Skin epidermis (tissue), 12 donors: ENCODE data around the gene SASH3.

Experiments used
- H3K27ac ChIP-seq, 21 experiments: fragments of 200-600 bp; sonication (generic) in 11 of 21; one replicate each; pipeline ENCODE4 v1.5.0; 2020; ENCODE audit warnings: mild to moderate bottlenecking in 3 of 21, inconsistent platforms in 2 of 21, moderate library complexity in 2 of 21
- H3K4me3 ChIP-seq, 7 experiments: fragments of 200-600 bp; sonication (generic) in 2 of 7; one replicate each; pipeline ENCODE4 v1.5.0; 2020; ENCODE audit warnings: inconsistent platforms in 2 of 7, mild to moderate bottlenecking in 2 of 7, moderate library complexity in 1 of 7

SASH3 gene

GRCh38 chrX:129755779-129756650 lies 23.7 kb upstream of the SASH3 start:
- Histone ChIP-seq H3K4me3 (no peak overlapping the region), H3K27ac (peak overlapping the region in 4 of 21 experiments; percentile 26 to 80 (median 46))

DNA sequence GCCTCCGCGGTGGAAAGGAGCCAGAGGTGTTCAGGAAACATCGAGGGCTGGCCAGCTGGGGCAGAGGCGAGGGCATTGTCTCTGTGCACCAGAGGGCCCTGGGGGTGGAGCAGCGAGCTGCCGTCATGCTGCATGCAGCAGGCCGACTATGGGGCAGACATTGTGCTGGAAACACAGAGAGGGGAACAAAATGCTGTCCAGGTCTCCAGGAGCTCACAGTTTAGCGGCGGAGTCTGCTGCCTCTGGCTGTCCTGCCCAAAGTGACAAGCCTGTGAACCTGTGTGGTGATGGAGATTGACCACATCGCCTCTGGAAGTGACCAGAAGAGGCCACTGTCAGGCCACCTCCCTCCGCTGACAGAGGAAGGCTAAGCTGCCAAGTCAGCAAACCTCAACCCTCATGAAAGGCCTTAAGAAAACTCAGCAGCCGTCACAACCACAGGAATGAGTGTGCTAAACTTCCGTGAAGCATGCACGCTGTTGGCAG lies 20.1 kb upstream of the SASH3 start:
- Histone ChIP-seq H3K4me3 (no peak overlapping the region), H3K27ac (peak overlapping the region in 16 of 21 experiments; percentile 6 to 80 (median 44))

DNA sequence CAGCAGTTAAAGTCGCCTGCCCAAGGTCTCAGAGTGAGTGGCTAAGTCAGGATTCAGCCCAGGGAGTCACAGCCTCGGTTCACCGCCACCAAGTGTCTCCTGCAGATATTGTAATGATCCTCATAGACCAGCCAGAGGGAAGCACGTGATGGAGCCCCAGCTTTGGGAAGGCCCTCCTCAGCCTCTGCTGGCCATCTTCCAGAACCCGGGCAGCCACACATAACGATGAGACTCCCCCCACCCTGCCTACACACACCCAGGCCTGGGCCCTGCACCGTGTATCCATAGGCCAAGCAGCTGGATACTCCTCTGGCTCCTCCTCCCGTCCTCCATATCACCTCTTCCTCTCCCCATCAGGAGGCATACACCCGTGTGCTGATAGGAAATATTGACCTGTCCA lies 19.6 kb upstream of the SASH3 start:
- Histone ChIP-seq H3K27ac (peak overlapping the region in 10 of 21 experiments; percentile 26 to 80 (median 42)), H3K4me3 (no peak overlapping the region)

DNA sequence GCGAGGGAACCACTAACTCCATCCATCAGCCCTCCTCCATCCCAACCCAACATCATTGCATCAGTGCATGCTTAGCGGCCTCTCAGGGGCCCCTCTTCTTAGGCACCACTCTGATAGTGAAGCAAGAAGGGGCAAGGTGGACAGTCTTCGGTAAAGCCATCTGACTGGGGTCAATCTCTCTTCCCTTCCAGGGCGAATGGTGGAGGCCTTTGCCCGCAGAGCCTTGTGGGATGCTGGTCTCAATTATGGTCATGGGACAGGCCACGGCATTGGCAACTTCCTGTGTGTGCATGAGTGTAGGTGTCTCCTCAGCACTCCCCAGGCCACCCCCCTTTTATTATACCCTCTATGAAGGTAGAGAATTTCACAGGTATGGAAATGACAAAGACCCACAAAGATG lies 18.8 kb upstream of the SASH3 start:
- H3K27ac ChIP-seq: peak overlapping the region in 3 of 21 experiments; percentile 71 to 80 (median 77)
- no peak overlapping the region for H3K4me3 ChIP-seq

GRCh38 chrX:129761596-129761995 lies 18.2 kb upstream of the SASH3 start:
- Histone ChIP-seq H3K4me3 (no peak overlapping the region), H3K27ac (no peak overlapping the region)

DNA sequence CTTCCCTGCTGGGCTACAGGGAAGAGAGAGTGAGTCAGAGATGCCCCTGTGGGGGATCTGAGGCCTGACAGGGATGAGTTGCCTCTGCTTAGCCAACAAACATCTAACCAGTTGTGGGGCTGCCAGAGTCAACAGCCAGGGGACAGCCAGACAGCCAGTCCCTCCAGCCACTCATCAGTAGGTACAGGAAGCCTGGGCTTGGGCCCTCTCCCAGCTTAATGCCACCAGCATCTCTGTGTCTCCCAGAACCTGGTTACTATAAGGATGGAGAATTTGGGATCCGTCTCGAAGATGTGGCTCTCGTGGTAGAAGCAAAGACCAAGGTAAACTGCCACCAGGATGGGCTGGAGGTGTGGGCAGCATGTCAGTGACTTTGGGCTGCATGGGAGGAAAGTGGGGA lies 17.3 kb upstream of the SASH3 start:
- H3K27ac ChIP-seq: no peak overlapping the region

DNA sequence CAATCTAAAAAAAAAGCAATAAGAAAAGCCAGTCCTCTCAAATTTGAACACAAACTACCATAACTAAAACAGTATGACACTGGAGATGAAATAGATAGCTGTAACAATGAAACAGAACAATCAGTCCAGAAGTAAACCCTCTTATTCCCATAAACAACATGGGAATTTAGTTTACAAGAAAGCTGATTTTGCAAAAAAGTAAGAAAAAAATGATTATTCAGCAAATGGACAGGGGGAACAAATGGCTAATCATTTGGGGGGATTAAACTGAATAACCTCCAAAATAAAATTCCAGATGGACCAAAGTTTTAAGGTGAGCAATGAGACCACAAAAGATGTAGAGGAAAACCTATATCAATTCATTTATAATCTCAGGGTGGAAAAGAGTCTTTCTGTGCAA lies 16.1 kb upstream of the SASH3 start:
- no peak overlapping the region for H3K27ac ChIP-seq
- H3K4me3 ChIP-seq: no peak overlapping the region

More for the DNA sequence above, 17.3 kb upstream of the SASH3 start:
- H3K4me3 ChIP-seq: no peak overlapping the region

- H3K4me3 ChIP-seq: no peak overlapping the region
- H3K27ac ChIP-seq: peak overlapping the region in 4 of 21 experiments; percentile 41 to 82 (median 71)
Observed at GRCh38 chrX:129768186-129768585, 11.6 kb upstream of the SASH3 start.

GRCh38 chrX:129768586-129769466 lies 10.9 kb upstream of the SASH3 start:
- Histone ChIP-seq H3K27ac (peak overlapping the region in 7 of 21 experiments; percentile 13 to 82 (median 67)), H3K4me3 (no peak overlapping the region)

GRCh38 chrX:129769467-129770154 lies 10.1 kb upstream of the SASH3 start:
- H3K27ac ChIP-seq: peak overlapping the region in 7 of 21 experiments; percentile 13 to 82 (median 67)
- no peak overlapping the region for H3K4me3 ChIP-seq

DNA sequence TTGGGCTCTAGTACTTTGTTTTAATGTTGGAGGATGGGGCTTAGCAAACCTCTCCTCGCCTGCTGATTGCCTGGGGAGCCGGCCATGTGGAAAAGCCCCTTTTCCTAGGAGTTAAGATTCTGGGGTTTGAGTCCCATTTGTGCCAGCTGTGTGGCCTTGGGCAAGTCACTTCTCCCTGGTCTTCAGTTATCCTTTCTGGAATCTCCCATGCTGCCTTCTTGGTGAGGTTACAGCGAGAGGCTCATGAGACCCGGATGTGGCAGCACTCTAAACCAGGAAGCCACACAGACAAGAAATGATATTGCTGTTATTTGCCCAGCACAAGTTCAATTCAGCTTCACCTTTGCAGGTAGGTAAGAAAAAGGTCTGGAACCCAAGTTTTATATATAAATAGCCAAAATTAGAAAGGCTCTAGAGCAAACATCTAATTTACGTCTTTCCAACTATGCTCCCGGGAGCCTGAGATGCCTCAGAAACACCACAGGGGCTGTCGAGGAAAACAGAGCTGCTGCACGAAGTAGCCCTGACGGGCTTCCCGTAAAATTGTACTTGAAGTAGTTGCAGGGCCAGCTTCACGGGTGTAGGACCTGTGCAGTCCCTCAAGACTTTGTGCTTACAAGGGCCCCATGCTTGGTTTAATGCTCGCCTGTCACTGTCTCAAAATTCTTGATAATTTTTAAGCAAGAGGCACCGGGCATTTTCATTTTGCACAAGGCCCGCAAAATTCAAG lies 8.3 kb upstream of the SASH3 start:
- peak overlapping the region in 6 of 21 experiments; percentile 11 to 83 (median 62) for H3K27ac ChIP-seq

DNA sequence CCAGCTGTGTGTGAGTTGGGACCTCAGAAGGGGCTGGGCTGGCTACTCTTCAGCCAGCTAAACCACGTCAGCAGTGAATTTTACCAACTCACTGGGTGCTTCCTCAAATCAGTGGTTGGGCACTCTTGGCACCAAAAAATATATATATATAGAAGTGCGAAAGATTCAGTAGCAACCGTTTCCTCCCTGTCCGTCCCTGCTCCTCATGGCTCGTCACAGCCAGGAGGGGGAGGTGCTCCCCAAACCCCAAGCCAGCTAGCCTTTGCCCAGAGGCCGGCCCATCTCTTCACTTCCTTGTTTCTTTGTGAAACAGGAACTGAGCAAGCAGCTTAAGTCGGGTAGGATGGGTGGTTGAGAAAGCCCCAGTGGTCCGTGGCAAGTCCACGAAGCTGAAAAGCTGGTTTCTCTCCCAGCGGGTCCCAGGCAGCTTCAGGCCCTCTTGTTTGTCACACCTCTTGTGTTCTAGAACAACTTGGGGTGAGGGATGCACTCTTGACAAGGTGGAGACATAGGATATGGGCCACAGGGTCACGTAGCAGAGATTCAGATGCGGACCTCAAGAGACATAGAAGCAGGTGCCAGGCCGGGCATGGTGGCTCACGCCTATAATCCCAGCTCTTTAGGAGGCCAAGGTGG lies 6.8 kb upstream of the SASH3 start:
- H3K4me3 ChIP-seq: no peak overlapping the region
- H3K27ac ChIP-seq: peak overlapping the region in 13 of 21 experiments; percentile 15 to 83 (median 58)

More for the DNA sequence above, 8.3 kb upstream of the SASH3 start:
- no peak overlapping the region for H3K4me3 ChIP-seq

DNA sequence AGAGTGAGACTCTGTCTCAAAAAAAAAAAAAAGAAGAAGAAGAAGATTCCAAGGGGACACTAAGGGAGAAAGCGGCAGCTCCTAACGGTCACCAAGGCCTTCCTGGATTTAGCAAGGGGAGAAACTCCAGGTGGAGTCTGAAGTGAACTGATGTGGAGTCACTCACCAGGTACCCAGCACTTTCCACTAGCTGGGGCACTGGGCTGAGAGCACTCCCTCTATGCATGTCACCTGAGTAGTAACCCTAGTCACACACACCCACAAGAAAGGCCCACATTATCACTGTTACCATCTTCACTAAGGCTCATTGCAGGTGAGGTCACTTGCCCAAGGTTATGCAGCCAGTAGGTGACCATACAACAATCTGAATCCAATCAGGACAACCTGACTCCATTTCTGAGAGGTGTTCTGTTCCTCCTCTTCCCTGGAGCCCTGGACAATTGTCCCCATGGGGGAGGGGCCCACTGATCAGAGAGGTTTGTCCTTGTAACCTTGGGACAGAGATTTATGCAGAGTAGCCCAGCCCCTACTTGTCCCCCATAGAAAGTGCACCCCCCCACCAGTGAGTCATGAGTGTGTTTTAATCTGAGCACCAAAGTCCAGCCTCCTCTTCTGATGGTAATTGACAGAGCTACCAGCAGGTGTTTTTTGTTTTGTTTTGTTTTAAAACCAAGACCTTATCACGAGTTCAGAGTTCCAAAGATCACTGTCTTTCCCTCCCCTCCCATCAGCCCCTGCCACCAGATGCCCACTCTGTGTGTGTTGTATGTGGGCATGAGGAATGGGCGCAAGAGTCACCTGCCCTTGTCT lies 5.9 kb upstream of the SASH3 start:
- Histone ChIP-seq H3K4me3 (no peak overlapping the region), H3K27ac (peak overlapping the region in 13 of 21 experiments; percentile 15 to 83 (median 57))

DNA sequence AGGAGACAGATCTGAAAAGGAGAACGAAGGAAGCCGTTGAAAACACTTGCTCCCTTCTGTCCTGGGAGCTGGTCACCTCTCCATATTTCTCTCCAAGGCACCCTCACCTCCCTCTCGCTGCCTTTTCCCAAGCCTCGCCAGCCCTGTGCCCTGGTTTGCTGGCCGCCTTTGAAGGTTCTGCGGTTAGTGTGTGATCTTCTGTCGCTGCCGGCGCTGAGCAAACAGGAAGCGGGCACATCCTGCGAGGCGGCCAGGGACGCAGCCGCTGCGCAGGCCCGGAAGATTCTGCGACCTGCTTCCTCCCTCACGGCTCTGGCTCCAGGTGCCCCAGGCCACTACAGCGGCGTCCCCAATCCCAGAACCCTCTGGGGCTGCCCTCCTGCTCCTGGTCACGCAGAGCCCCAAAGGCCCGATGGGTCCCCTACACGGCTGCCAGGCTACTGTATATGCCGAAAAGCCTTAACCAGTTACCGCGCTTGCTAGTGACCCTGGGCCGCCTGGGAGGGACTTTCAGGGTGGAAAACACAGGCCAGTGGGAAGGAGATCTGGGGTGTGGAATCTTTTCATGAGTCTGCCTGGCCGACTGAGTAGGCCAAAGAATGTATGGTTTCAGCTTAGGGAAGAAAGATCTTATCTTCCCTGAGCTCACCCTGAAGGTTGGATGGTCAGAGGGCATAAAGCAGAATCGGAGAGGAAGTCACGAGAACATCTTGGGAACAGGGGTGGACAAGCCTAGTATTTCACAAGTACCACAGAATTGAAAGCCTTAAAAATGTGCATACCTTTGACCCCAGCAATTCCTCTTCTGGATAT lies 2.3 kb upstream of the SASH3 start:
- H3K27ac ChIP-seq: peak overlapping the region in 19 of 21 experiments; percentile 11 to 92 (median 79)
- H3K4me3 ChIP-seq: peak overlapping the region in 1 of 7 experiments; percentile 18

DNA sequence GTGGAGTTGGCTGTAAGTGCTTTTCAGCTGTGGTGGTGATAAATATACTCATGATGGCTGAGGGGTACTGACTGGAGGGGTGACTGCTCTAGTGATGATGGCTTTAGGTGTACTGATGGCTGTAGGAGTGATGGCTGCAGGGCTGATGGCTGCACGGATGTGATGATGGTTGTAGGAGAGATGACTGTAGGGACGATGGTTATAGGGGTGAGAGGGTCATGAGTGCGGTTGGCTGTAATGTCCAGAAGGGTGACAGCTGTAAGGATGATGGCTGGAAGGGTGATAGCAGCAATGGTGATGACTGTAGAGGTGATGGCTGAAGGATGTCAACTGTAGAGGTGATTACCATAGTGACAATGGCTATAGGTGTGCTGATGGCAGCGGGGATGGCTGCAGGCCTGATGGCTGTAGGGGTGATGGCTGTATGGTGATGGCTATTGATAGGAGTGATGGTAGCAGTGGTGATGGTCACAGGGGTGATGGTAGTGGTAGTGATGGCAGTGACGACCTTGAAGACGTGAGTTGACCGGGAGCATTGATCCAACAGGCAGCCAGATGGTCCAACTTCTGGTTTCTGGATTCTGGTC lies 570 bp upstream of the SASH3 start:
- peak overlapping the region in 3 of 7 experiments; percentile 26 to 40 (median 36) for H3K4me3 ChIP-seq
- peak overlapping the region in 11 of 21 experiments; percentile 19 to 92 (median 80) for H3K27ac ChIP-seq

DNA sequence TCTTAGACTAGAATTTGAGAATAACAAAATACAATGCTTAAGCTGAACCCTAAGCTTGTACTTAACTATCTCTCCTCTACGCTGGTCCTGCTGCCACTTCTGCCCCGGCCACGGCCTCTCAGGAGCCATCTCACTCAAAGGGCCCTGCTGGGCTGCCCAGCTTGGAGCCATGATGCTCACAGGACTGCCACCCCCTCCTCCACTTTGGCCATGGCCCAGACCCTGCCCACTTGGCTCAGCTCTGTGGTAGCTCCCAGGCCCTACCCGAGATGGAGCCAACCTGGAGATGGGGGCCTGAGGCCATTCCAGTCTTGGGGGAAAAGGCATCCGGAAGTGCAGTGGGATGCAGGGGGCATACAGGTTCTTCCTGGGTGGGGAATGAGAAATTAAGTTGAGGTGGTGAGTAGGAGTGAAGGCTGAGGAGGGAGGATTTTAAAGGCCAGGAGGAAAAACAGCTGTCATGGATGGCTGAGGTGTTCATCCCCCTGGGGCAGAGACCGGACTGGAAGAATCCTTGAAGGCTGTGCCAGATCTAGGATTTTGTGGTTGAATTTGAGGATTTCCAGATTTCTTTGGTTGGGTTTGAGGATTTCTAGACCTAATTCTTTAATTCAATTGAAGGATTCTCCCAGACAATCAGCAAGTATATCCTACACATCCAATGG lies 824 bp downstream of the SASH3 start:
- H3K4me3 ChIP-seq: peak overlapping the region; percentile 26 to 40 (median 29)
- H3K27ac ChIP-seq: peak overlapping the region in 12 of 21 experiments; percentile 48 to 92 (median 78)
